Activated CD8-positive, alpha-beta memory T cell treated with anti-CD3 and anti-CD28 coated beads, Interleukin-2, amount 50 U/mL, for 1 hour (primary cell): ENCODE measurements around the gene SOX5.
"Not testable (repeated sequence)": the region's sequence is repeated elsewhere in the genome, so short reads cannot be mapped to it uniquely, and the experiment has no call there.

ENCODE experiments used
- DNase-seq: peaks from one replicate; pipeline ENCODE4 v3.0.0-alpha.2; 2020; ENCODE audit errors: extremely low read depth

The SOX5 gene

GRCh38 chr12:23909551-23909950 is 39.9 kb downstream of the SOX5 start:
- DNase-seq, result no peak

- no peak for DNase-seq
Observed at GRCh38 chr12:23906329-23906728, 43.1 kb downstream of the SOX5 start.

DNA sequence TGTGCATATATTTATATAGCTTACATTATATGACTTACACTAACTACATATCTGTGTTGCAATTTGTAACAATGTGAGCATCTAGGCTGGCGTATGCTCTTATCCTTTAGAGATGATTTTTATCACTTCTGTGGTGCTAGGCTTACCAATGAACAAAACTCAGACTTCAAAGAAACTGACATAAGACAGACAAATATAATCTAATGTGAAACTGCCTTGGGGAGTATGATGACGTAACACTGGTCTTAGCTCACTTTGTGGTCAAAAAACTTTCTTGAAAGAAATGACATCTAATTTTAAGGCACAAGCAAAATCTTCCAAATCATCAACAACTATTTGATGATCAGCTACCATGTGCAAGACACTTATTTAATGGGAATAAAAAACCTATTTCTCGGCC is 50.0 kb downstream of the SOX5 start:
- no peak for DNase-seq

- DNase-seq, result no peak
Observed at GRCh38 chr12:23898121-23898520, 51.3 kb downstream of the SOX5 start.

GRCh38 chr12:23895792-23896218 is 53.7 kb downstream of the SOX5 start:
- DNase-seq, result no peak

- DNase-seq, result no peak
Observed at GRCh38 chr12:23893611-23894010, 55.9 kb downstream of the SOX5 start.

GRCh38 chr12:23891115-23891514 is 58.4 kb downstream of the SOX5 start:
- DNase-seq, result no peak

GRCh38 chr12:23889069-23889440 is 60.4 kb downstream of the SOX5 start:
- no peak for DNase-seq

- no peak for DNase-seq
Observed at GRCh38 chr12:23888396-23889068, 60.9 kb downstream of the SOX5 start.

GRCh38 chr12:23887055-23887835 is 62.2 kb downstream of the SOX5 start:
- no peak for DNase-seq

GRCh38 chr12:23885394-23885793 is 64.1 kb downstream of the SOX5 start:
- DNase-seq, result no peak

- DNase-seq, result no peak
Observed at GRCh38 chr12:23884909-23885308, 64.6 kb downstream of the SOX5 start.

- no peak for DNase-seq
Observed at GRCh38 chr12:23880988-23881387, 68.5 kb downstream of the SOX5 start.

GRCh38 chr12:23876618-23877017 is 72.9 kb downstream of the SOX5 start:
- DNase-seq, result not testable (repeated sequence)

DNA sequence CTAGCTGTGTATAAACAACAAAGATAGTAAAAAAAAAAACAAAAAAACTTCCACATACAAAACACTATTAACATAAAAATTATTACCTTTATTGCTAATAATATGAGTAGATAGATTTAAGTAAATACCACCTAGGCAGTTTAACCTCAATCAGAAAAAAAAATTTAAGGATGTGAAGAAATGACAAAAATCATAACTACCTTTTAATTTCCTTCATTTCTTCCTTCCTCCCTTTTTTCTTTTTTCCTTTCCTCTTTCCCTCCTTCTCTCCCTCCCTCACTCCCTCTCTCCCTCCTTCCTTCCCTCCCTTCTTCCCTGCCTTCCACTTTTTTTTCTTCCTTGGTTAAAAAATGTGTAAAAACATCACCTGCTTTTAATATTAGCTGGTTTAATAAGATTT is 81.7 kb downstream of the SOX5 start:
- DNase-seq, result no peak

DNA sequence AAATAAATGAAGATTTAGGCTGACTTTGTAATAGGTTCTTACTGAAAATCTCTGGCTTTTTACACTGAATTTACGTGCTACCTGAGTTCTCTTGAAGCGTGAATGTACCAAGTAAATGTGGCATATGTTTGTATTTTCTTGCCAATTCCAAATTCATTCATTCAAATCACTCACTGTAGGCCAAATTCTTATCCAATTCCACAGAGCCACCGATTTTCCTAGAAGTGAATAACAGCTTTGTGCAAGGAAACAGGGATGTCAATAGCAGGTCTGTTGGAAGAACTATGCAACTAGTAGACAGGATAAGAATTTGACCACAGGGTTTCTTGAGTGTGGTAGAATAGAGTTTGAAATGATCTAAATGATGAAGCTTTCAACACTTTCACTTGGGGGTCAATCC is 86.8 kb downstream of the SOX5 start:
- no peak for DNase-seq

- DNase-seq, result no peak
Observed at GRCh38 chr12:23860019-23860418, 89.5 kb downstream of the SOX5 start.

DNA sequence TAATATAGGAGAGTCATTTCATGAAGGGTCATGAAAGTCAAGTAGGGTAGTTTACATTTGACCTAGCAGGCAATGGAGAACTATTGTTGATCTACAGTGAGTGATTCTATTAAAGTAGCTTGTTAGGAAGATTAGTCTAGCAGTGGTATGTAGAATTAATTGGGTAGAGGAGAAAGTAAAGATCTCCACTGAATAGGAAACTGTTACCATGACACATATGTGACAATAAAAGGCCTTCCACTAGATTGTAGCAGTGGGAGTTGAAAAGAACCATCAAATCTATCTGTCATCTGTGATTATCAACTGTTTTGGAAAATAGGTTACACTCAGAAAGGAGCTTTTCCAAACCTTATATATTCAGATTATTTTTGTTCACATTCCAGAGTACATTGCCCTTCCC is 92.3 kb downstream of the SOX5 start:
- no peak for DNase-seq

DNA sequence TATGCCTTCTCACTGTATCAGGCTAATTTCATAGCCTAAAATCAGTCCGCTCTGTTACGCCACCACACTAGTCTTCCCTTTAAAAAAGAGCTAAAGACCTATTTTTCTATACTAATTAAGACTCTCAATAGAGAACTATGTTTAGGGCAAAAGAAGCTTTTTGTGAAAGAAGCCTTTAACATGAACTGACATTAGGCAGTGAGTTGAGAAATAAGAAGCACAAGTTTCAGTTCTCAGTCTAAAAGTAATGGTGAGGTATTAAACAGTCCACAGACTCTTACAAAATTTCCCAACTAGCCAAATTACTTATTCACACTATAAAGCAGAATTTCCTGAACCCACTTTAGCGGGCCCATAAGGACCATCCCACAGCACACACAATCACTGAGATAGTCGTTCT is 93.7 kb downstream of the SOX5 start:
- DNase-seq, result no peak

DNA sequence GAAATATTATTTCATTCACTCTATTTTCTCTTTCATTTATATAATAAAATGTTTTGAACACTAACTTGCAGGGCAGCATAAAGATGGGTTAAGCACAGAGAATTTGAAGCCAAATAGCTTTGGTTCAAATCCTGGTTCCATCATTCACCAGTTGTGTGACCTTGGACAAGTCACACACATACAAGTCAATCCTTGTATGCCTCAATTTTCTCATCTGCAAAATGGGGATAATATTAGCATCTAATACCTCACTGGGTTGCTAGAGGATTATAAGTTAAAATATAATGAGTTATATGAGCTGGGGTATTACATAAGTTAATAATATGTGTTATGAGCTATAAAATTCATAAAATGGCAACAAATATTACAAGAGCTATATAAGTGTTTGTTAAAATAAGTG is 94.9 kb downstream of the SOX5 start:
- no peak for DNase-seq

GRCh38 chr12:23853640-23854039 is 95.8 kb downstream of the SOX5 start:
- DNase-seq, result no peak

DNA sequence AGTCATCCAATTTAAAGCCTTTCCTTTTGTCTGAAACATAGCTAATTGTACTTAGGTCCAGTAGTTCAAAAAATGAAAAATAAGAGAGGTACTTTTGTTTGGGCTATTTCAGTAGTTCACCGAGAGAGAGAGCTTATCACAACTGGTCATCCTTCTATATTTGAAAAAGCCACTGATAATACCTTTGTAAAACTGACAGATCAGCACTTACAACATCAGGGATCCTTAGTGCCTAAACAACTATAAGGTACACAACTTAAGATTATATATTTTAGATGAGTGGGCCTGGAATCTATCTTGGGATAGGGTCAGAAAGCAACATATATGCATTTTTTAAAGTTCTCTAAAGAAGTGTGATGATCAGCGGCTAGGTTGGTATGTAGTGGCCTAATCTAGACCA is 97.9 kb downstream of the SOX5 start:
- no peak for DNase-seq

DNA sequence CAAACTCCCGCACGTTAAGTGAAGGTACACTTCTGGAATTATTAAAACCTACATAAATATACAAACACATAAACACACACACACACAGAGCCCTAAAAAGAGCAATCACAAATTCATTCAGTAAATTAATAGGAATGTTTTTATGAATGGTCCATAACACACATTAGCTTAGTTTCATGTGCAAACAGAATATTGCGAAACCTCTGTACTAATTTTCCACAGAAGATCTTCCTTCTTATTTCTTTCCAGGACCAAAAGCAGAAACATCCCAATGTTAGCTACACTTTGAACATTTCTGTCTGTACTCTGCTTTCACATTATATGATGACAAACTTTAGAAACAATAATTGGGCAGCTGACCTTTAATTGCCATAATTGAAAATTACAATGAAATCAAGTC is 101.6 kb downstream of the SOX5 start:
- no peak for DNase-seq

DNA sequence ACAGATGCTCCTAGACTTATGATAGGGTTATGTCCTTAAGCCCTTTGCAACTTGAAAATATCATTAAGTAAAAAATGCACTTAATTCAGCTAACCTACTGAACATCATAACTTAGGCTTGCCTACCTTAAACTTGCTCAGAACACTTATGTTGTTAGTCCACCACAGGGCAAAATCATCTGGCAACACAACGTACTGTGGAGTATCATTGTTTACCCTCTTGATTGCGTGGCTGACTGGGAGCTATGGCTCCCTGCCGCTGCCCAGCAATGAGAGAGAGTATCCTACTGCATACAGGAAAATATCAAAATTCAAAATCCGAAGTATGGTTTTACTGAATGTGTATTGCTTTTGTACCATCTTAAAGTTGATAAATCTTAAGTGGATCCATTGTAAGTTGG is 105.5 kb downstream of the SOX5 start:
- no peak for DNase-seq
